ENCODE data around the gene CELF2. TPM values are rescaled to one million over a fixed set of nuclear protein-coding genes. Genes with fewer than 3 reads are reported as not detected.
"Not testable (repeated sequence)": the region's sequence is repeated elsewhere in the genome, so short reads cannot be mapped to it uniquely, and the experiment has no call there.

CELF2 gene
- total RNA-seq, 1 donor from 2014 or later = 33.8 TPM

GRCh38 chr10:11118686-11119085 is 101.0 kb downstream of the CELF2 start:
- H3K27me3 Mint-ChIP-seq (ENCODE audit: unreplicated experiment) = peaks cover 5% of the 10 kb centered on the region
- no peaks in the 10 kb centered on the region for H3K36me3 Mint-ChIP-seq (ENCODE audit: unreplicated experiment)
- H3K27ac Mint-ChIP-seq (ENCODE audit: unreplicated experiment) = no peak overlapping the region
- H3K4me1 Mint-ChIP-seq (ENCODE audit: unreplicated experiment) = no peaks in the 10 kb centered on the region
- no peak for TF ChIP-seq CTCF (IDR thresholded peaks at IDR 0.05)
- no peaks in the 10 kb centered on the region for H3K9me3 Mint-ChIP-seq (ENCODE audit: unreplicated experiment)
- no peak for DNase-seq (ENCODE audit: extremely low spot score, unreplicated experiment)
- no peak overlapping the region for H3K4me3 Mint-ChIP-seq (ENCODE audit: unreplicated experiment)

GRCh38 chr10:11119843-11120242 is 102.2 kb downstream of the CELF2 start:
- Mint-ChIP-seq H3K9me3 (ENCODE audit: unreplicated experiment) (no peaks in the 10 kb centered on the region), H3K27ac (ENCODE audit: unreplicated experiment) (no peak overlapping the region), H3K27me3 (ENCODE audit: unreplicated experiment) (peaks cover 5% of the 10 kb centered on the region), H3K36me3 (ENCODE audit: unreplicated experiment) (no peaks in the 10 kb centered on the region), H3K4me1 (ENCODE audit: unreplicated experiment) (no peaks in the 10 kb centered on the region), H3K4me3 (ENCODE audit: unreplicated experiment) (no peak overlapping the region)
- no peak for DNase-seq (ENCODE audit: extremely low spot score, unreplicated experiment)
- no peak for TF ChIP-seq CTCF (IDR thresholded peaks at IDR 0.05)

- no peaks in the 10 kb centered on the region for H3K36me3 Mint-ChIP-seq (ENCODE audit: unreplicated experiment)
- no peak overlapping the region for H3K4me3 Mint-ChIP-seq (ENCODE audit: unreplicated experiment)
- DNase-seq (ENCODE audit: extremely low spot score, unreplicated experiment) = no peak
- H3K27ac Mint-ChIP-seq (ENCODE audit: unreplicated experiment) = no peak overlapping the region
- TF ChIP-seq CTCF (IDR thresholded peaks at IDR 0.05) = no peak
- H3K9me3 Mint-ChIP-seq (ENCODE audit: unreplicated experiment) = no peaks in the 10 kb centered on the region
- H3K27me3 Mint-ChIP-seq (ENCODE audit: unreplicated experiment) = peaks cover 5% of the 10 kb centered on the region
- no peaks in the 10 kb centered on the region for H3K4me1 Mint-ChIP-seq (ENCODE audit: unreplicated experiment)
Observed at GRCh38 chr10:11120711-11121110, 103.0 kb downstream of the CELF2 start.

- H3K4me1 Mint-ChIP-seq (ENCODE audit: unreplicated experiment); H3K36me3 Mint-ChIP-seq (ENCODE audit: unreplicated experiment); H3K27me3 Mint-ChIP-seq (ENCODE audit: unreplicated experiment); H3K9me3 Mint-ChIP-seq (ENCODE audit: unreplicated experiment); H3K27ac Mint-ChIP-seq (ENCODE audit: unreplicated experiment); DNase-seq (ENCODE audit: extremely low spot score, unreplicated experiment); H3K4me3 Mint-ChIP-seq (ENCODE audit: unreplicated experiment): not testable (repeated sequence)
Observed at GRCh38 chr10:11123892-11124291, 106.2 kb downstream of the CELF2 start.

- peaks cover 5% of the 10 kb centered on the region for H3K9me3 Mint-ChIP-seq (ENCODE audit: unreplicated experiment)
- no peak overlapping the region for H3K27ac Mint-ChIP-seq (ENCODE audit: unreplicated experiment)
- no peak for TF ChIP-seq CTCF (IDR thresholded peaks at IDR 0.05)
- peaks cover 2% of the 10 kb centered on the region for H3K36me3 Mint-ChIP-seq (ENCODE audit: unreplicated experiment)
- DNase-seq (ENCODE audit: extremely low spot score, unreplicated experiment) = no peak
- no peaks in the 10 kb centered on the region for H3K4me1 Mint-ChIP-seq (ENCODE audit: unreplicated experiment)
- no peak overlapping the region for H3K4me3 Mint-ChIP-seq (ENCODE audit: unreplicated experiment)
- peaks cover 5% of the 10 kb centered on the region for H3K27me3 Mint-ChIP-seq (ENCODE audit: unreplicated experiment)
Observed at GRCh38 chr10:11125004-11125403, 107.3 kb downstream of the CELF2 start.

- not testable (repeated sequence) for H3K9me3 Mint-ChIP-seq (ENCODE audit: unreplicated experiment); DNase-seq (ENCODE audit: extremely low spot score, unreplicated experiment); H3K27ac Mint-ChIP-seq (ENCODE audit: unreplicated experiment); H3K36me3 Mint-ChIP-seq (ENCODE audit: unreplicated experiment); H3K27me3 Mint-ChIP-seq (ENCODE audit: unreplicated experiment); H3K4me1 Mint-ChIP-seq (ENCODE audit: unreplicated experiment); H3K4me3 Mint-ChIP-seq (ENCODE audit: unreplicated experiment)
Observed at GRCh38 chr10:11127017-11127416, 109.3 kb downstream of the CELF2 start.

All from osteocyte (in vitro differentiated cells).